Endothelial cell of umbilical vein (primary cell): ENCODE measurements around the gene PLA2G10. TPM values are rescaled to one million over a fixed set of nuclear protein-coding genes. Genes with fewer than 3 reads are reported as not detected.
"Not testable (repeated sequence)": the region's sequence is repeated elsewhere in the genome, so short reads cannot be mapped to it uniquely, and the experiment has no call there.

Experiments used
- BruUV-seq: library from RNA; stranded (reverse); fragments of 400-500 nt; replicated peaks from 2 replicates; lab custom pipeline; 2021; lab: Mats Ljungman, UMichigan
- CTCF ChIA-PET: fragments of 300-600, 350-600 bp; sonication (Branson Sonifier 250); formaldehyde crosslinking; loops from one replicate; lab custom pipeline; 2021; ENCODE audit warnings: antibody characterized with exemption, inconsistent platforms; lab: Charles Lee
- POLR2A ChIA-PET: fragments of 300-600, 350-600 bp; sonication (Branson Sonifier 250); formaldehyde crosslinking; loops from one replicate; lab custom pipeline; 2021; ENCODE audit warnings: antibody characterized with exemption, inconsistent platforms; lab: Charles Lee
- DNase-seq: peaks from one replicate; pipeline ENCODE4 v3.0.0-alpha.2; 2011; ENCODE audit warnings: low read depth, low spot score
- FAIRE-seq: peaks from 2 replicates; lab custom pipeline; 2011; peaks lifted over from hg19 to GRCh38; lab: Jason Lieb, UNC
- H2AFZ ChIP-seq: 2 replicates; pipeline ENCODE4 v1.6.0; 2012; ENCODE audit warnings: low read depth, low read length, control low read depth, inconsistent platforms
- H3K27ac ChIP-seq: 2 replicates; pipeline ENCODE4 v1.5.1; 2011; ENCODE audit warnings: low read depth, mild to moderate bottlenecking, control low read depth, low read length, moderate library complexity; ENCODE audit not compliant: insufficient read depth
- H3K27me3 ChIP-seq, 2 experiments: 2 replicates each; pipeline versions ENCODE4 v1.6.0 to v1.6.1; 2011; ENCODE audit warnings: low read length in 2 of 2, mixed read lengths in 1 of 2; ENCODE audit not compliant: control insufficient read depth in 2 of 2, insufficient read depth in 2 of 2
- H3K36me3 ChIP-seq, 2 experiments: 2 replicates in 1 of 2; 3 replicates in 1 of 2; pipeline ENCODE4 v1.5.1; 2011; ENCODE audit warnings: low read length in 2 of 2, mild to moderate bottlenecking in 1 of 2, moderate library complexity in 1 of 2; ENCODE audit not compliant: control insufficient read depth in 2 of 2, insufficient read depth in 2 of 2; ENCODE audit errors: extremely low read depth in 1 of 2
- H3K4me1 ChIP-seq: 3 replicates; pipeline ENCODE4 v1.5.1; 2011; ENCODE audit warnings: mild to moderate bottlenecking, low read length; ENCODE audit not compliant: control insufficient read depth, insufficient read depth; ENCODE audit errors: extremely low read depth
- H3K4me2 ChIP-seq: 2 replicates; pipeline ENCODE4 v1.6.1; 2011; ENCODE audit warnings: low read length, control low read depth, mixed read lengths; ENCODE audit not compliant: insufficient read depth
- H3K4me3 ChIP-seq, 3 experiments: fragments of 200-600 bp in 1 of 3; sonication (generic), shearing (Covaris generic) in 1 of 3; replicated peaks in 1 of 3; 2 replicates each; pipeline ENCODE4 v1.5.1; 2011 to 2016; ENCODE audit warnings: control low read depth in 3 of 3, low read length in 3 of 3, mild to moderate bottlenecking in 2 of 3, inconsistent platforms in 1 of 3, low read depth in 1 of 3, moderate library complexity in 1 of 3; ENCODE audit not compliant: insufficient read depth in 1 of 3
- H3K79me2 ChIP-seq: 2 replicates; pipeline ENCODE4 v1.6.0; 2012; ENCODE audit warnings: low read length, inconsistent platforms; ENCODE audit not compliant: control insufficient read depth, insufficient read depth
- H3K9ac ChIP-seq: replicated peaks from 2 replicates; pipeline ENCODE3; 2011; ENCODE audit warnings: low read length, control low read depth; ENCODE audit not compliant: insufficient read depth; ENCODE audit errors: extremely low read depth
- H3K9me1 ChIP-seq: replicated peaks from 3 replicates; pipeline ENCODE4 v1.6.0; 2011; ENCODE audit warnings: mild to moderate bottlenecking, low read length; ENCODE audit not compliant: control insufficient read depth, insufficient read depth; ENCODE audit errors: extremely low read depth
- H3K9me3 ChIP-seq: replicated peaks from 2 replicates; pipeline ENCODE4 v1.5.1; 2012; ENCODE audit warnings: low read length, inconsistent platforms; ENCODE audit not compliant: control insufficient read depth, insufficient read depth
- H4K20me1 ChIP-seq: replicated peaks from 2 replicates; pipeline ENCODE3; 2011; ENCODE audit warnings: mild to moderate bottlenecking, low read length; ENCODE audit not compliant: control insufficient read depth, insufficient read depth; ENCODE audit errors: extremely low read depth
- CTCF ChIP-seq, 2 donors: IDR thresholded peaks; 1 replicate in 1 of 2; 2 replicates in 1 of 2; pipeline ENCODE4 v1.5.1; 2011; ENCODE audit warnings: low read length in 2 of 2, mild to moderate bottlenecking in 2 of 2, moderate library complexity in 2 of 2, control low read depth in 1 of 2, inconsistent platforms in 1 of 2, low read depth in 1 of 2; ENCODE audit not compliant: insufficient read depth in 1 of 2; ENCODE audit errors: extremely low read depth in 1 of 2
- EZH2 ChIP-seq: IDR thresholded peaks from 2 replicates; pipeline ENCODE4 v1.6.1; 2012; ENCODE audit warnings: borderline replicate concordance, low read depth, mild to moderate bottlenecking, moderate library complexity, low read length, inconsistent platforms; ENCODE audit not compliant: severe bottlenecking
- FOS ChIP-seq: IDR thresholded peaks from 2 replicates; pipeline ENCODE4 v1.6.1; 2011; ENCODE audit warnings: mild to moderate bottlenecking, low read length, moderate library complexity, borderline replicate concordance; ENCODE audit not compliant: insufficient read depth
- GATA2 ChIP-seq: IDR thresholded peaks from 2 replicates; pipeline ENCODE4 v1.7.0; 2011; ENCODE audit warnings: low read depth, mild to moderate bottlenecking, moderate library complexity, mixed read lengths, low read length; ENCODE audit not compliant: insufficient read length, insufficient read depth
- JUN ChIP-seq: IDR thresholded peaks from 2 replicates; pipeline ENCODE4 v1.6.1; 2011; ENCODE audit warnings: borderline replicate concordance, low read depth; ENCODE audit not compliant: insufficient read length, insufficient read depth
- MAX ChIP-seq: IDR thresholded peaks from 2 replicates; pipeline ENCODE4 v1.6.1; 2011; ENCODE audit not compliant: insufficient read depth, insufficient read length
- MYC ChIP-seq: IDR thresholded peaks from one replicate; pipeline ENCODE4 v1.6.1; 2011; ENCODE audit warnings: mild to moderate bottlenecking, low read depth, low read length
- POLR2A ChIP-seq: IDR thresholded peaks from 2 replicates; pipeline ENCODE4 v1.6.1; 2012; ENCODE audit warnings: low read depth, mild to moderate bottlenecking, control low read depth, low read length
- POLR2AphosphoS5 ChIP-seq: IDR thresholded peaks from 2 replicates; pipeline ENCODE4 v1.6.1; 2012; ENCODE audit warnings: low read depth, mild to moderate bottlenecking, control low read depth, low read length, moderate library complexity; ENCODE audit not compliant: insufficient read depth
- dilution Hi-C: fragments of 300-500 bp; cut with MboI; formaldehyde crosslinking; loops from one replicate; pipeline ENCODE4 v1.15.0; 2019; ENCODE audit warnings: low sequenced_read_pairs; ENCODE audit not compliant: extremely low pct_ligation_motif_present
- intact Hi-C: fragments of 100-400 bp; cut with micrococcal nuclease; formaldehyde crosslinking; loops from one replicate; pipeline ENCODE4 v1.10.0; 2022
- polyA plus RNA-seq, 4 experiments: library from polyadenylated mRNA; depleted of rRNA in 3 of 4; stranded (reverse) in 3 of 4; unstranded in 1 of 4; fragments of >200 nt; gene quantifications; 2 replicates each; pipeline versions ENCODE4 v1.2.1 to v1.2.3, GENCODE V29; 2011 to 2012; ENCODE audit warnings: missing spikeins in 1 of 4
- total RNA-seq: library from RNA; stranded (reverse); gene quantifications from 2 replicates; pipeline ENCODE4 v1.2.3, GENCODE V29; 2021

The PLA2G10 gene
- total and polyA plus RNA-seq, 2 donors (not counting 3 experiments of a cell fraction or from before 2014, with no cell fraction given): 0.25 TPM; not detected in 1

- Histone ChIP-seq H2AFZ (no peak overlapping the region), H3K9me3 (no peaks in the 10 kb centered on the region), H3K9me1 (no peaks in the 10 kb centered on the region), H3K36me3 (peaks cover 5 to 22% of the 10 kb centered on the region in 2 experiments), H3K9ac (no peak overlapping the region), H3K4me1 (no peaks in the 10 kb centered on the region), H3K4me3 (no peak overlapping the region), H3K27ac (no peak overlapping the region), H3K4me2 (no peak overlapping the region), H4K20me1 (peaks cover 9% of the 10 kb centered on the region), H3K79me2 (peaks cover 86% of the 10 kb centered on the region), H3K27me3 (no peaks in the 10 kb centered on the region)
- ChIA-PET POLR2A (interaction anchor here (0.7 kb wide), 1 partner anchor 65 kb away, joined by 3 read pairs; no protein-coding TSS in a partner anchor), CTCF (interaction anchor here (0.9 to 1.2 kb wide), 2 partner anchors 17 to 391 kb away, joined by 3 read pairs; no protein-coding TSS in a partner anchor)
- BruUV-seq: no TSS peak
- DNase-seq (no peak), FAIRE-seq (no peak)
- intact Hi-C loops (no loop called here), dilution Hi-C loops (no loop called here)
- no peak for TF ChIP-seq EZH2
- TF ChIP-seq POLR2A: no peak
- TF ChIP-seq GATA2: no peak
- TF ChIP-seq POLR2AphosphoS5: no peak
- TF ChIP-seq MYC: no peak
- no peak for TF ChIP-seq FOS
- no peak for TF ChIP-seq MAX
- TF ChIP-seq CTCF (IDR thresholded peaks at IDR 0.05; ENCODE audit: extremely low read depth in 1 of 2, insufficient read depth in 1 of 2, low read depth in 1 of 2, low read length in 2 of 2): no peak
- no peak for TF ChIP-seq JUN
These were observed 53.6 kb downstream of the PLA2G10 start for GRCh38 chr16:14640538-14640937.

- intact Hi-C loops, dilution Hi-C loops: not testable (repeated sequence)
These were observed 57.2 kb downstream of the PLA2G10 start for GRCh38 chr16:14636951-14637240.

More at GRCh38 chr16:14636951-14637240, 57.2 kb downstream of the PLA2G10 start:
- H3K79me2 ChIP-seq: peaks cover 92% of the 10 kb centered on the region
- peaks cover 13% of the 10 kb centered on the region for H4K20me1 ChIP-seq
- DNase-seq, H3K36me3 ChIP-seq, H3K4me2 ChIP-seq, BruUV-seq, POLR2A ChIA-PET, H2AFZ ChIP-seq, H3K9ac ChIP-seq, H3K4me3 ChIP-seq, H3K9me1 ChIP-seq, H3K9me3 ChIP-seq, H3K27ac ChIP-seq, FAIRE-seq, H3K27me3 ChIP-seq, CTCF ChIA-PET: not testable (repeated sequence)
- peaks cover 13% of the 10 kb centered on the region for H3K4me1 ChIP-seq
